ENCODE data around the gene LIPT2. TPM values are rescaled to one million over a fixed set of nuclear protein-coding genes. Genes with fewer than 3 reads are reported as not detected.

The LIPT2 gene
- total RNA-seq, 1 experiment from 2014 or later: 14.4 TPM

DNA sequence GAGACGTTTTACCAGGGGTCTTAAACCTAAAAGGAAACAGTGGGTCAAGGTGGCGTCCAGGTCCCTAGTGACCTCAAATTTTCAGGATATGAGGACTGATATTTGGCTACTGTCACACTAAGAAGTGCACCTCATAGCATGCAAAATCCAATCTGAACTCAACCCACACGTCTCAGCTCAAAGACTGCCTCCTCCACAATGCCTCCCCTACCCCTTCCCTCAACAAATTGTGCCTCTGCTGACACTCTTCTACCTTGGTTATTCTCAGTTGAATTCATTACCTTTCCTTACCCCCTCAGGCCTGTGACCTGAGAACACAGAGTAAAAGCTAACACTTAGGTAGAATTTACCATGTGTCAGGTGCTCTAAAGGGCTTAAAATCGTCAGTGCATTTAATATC, 12.4 kb upstream of the LIPT2 start:
- H3K4me3 Mint-ChIP-seq (ENCODE audit: unreplicated experiment): no peak overlapping the region
- no peaks in the 10 kb centered on the region for H3K4me1 ChIP-seq
- peaks cover 13% of the 10 kb centered on the region for H3K9me3 Mint-ChIP-seq (ENCODE audit: unreplicated experiment)
- H3K36me3 ChIP-seq (ENCODE audit: control insufficient read depth, insufficient read depth, low read length): no peaks in the 10 kb centered on the region
- H3K36me3 Mint-ChIP-seq (ENCODE audit: insufficient read depth, unreplicated experiment): no peaks in the 10 kb centered on the region
- H3K4me1 Mint-ChIP-seq (ENCODE audit: low read depth, unreplicated experiment): no peaks in the 10 kb centered on the region
- no peak overlapping the region for H3K27ac Mint-ChIP-seq (ENCODE audit: unreplicated experiment)
- TF ChIP-seq CTCF (IDR thresholded peaks at IDR 0.05; ENCODE audit: insufficient read depth in 1 of 2, low read depth in 1 of 2, low read length in 1 of 2, severe bottlenecking in 1 of 2, unreplicated experiment in 1 of 2): no peak
- DNase-seq: no peak
- no TSS peak for BruUV-seq (replicated peaks)
- H3K27me3 Mint-ChIP-seq (ENCODE audit: insufficient read depth, unreplicated experiment): no peaks in the 10 kb centered on the region
- no peaks in the 10 kb centered on the region for H3K27me3 ChIP-seq (replicated peaks; ENCODE audit: control insufficient read depth, insufficient read depth, low read length)
- peaks cover 10% of the 10 kb centered on the region for H3K9me3 ChIP-seq
- intact Hi-C loops (cut with micrococcal nuclease; ENCODE audit: unreplicated experiment): no loop called here
- ChIA-PET CTCF (interaction anchor here (0.7 kb wide), 1 partner anchor 52 kb away, joined by 4 read pairs; no protein-coding TSS in a partner anchor), POLR2A (no interaction called here)
- no peak overlapping the region for H3K4me3 ChIP-seq (ENCODE audit: low read depth, low read length)

GRCh38 chr11:74504100-74504691, 10.7 kb upstream of the LIPT2 start:
- H3K4me3 ChIP-seq (ENCODE audit: low read depth, low read length): no peak overlapping the region
- CTCF ChIA-PET: interaction anchor here (0.7 to 1.1 kb wide), 2 partner anchors 51 to 67 kb away, joined by 3 to 6 read pairs; no protein-coding TSS in a partner anchor
- peaks cover 10% of the 10 kb centered on the region for H3K9me3 ChIP-seq
- POLR2A ChIA-PET: no interaction called here
- no peak for DNase-seq
- Mint-ChIP-seq H3K27me3 (ENCODE audit: insufficient read depth, unreplicated experiment) (no peaks in the 10 kb centered on the region), H3K4me3 (ENCODE audit: unreplicated experiment) (no peak overlapping the region), H3K4me1 (ENCODE audit: low read depth, unreplicated experiment) (no peaks in the 10 kb centered on the region), H3K9me3 (ENCODE audit: unreplicated experiment) (peaks cover 26% of the 10 kb centered on the region), H3K36me3 (ENCODE audit: insufficient read depth, unreplicated experiment) (no peaks in the 10 kb centered on the region), H3K27ac (ENCODE audit: unreplicated experiment) (no peak overlapping the region)
- intact Hi-C loops (cut with micrococcal nuclease; ENCODE audit: unreplicated experiment): no loop called here
- no peaks in the 10 kb centered on the region for H3K36me3 ChIP-seq (ENCODE audit: control insufficient read depth, insufficient read depth, low read length)
- no peaks in the 10 kb centered on the region for H3K4me1 ChIP-seq
- no TSS peak for BruUV-seq (replicated peaks)
- TF ChIP-seq CTCF (IDR thresholded peaks at IDR 0.05; ENCODE audit: insufficient read depth in 1 of 2, low read depth in 1 of 2, low read length in 1 of 2, severe bottlenecking in 1 of 2, unreplicated experiment in 1 of 2): no peak
- no peaks in the 10 kb centered on the region for H3K27me3 ChIP-seq (replicated peaks; ENCODE audit: control insufficient read depth, insufficient read depth, low read length)

- Mint-ChIP-seq H3K4me1 (ENCODE audit: low read depth, unreplicated experiment) (peaks cover 10% of the 10 kb centered on the region), H3K27me3 (ENCODE audit: insufficient read depth, unreplicated experiment) (no peaks in the 10 kb centered on the region), H3K27ac (ENCODE audit: unreplicated experiment) (no peak overlapping the region), H3K4me3 (ENCODE audit: unreplicated experiment) (peak overlapping the region; percentile 39), H3K36me3 (ENCODE audit: insufficient read depth, unreplicated experiment) (peaks cover 16% of the 10 kb centered on the region), H3K9me3 (ENCODE audit: unreplicated experiment) (peaks cover 22% of the 10 kb centered on the region)
- no TSS peak for BruUV-seq (replicated peaks)
- Histone ChIP-seq H3K4me3 (ENCODE audit: low read depth, low read length) (no peak overlapping the region), H3K27me3 (replicated peaks; ENCODE audit: control insufficient read depth, insufficient read depth, low read length) (no peaks in the 10 kb centered on the region), H3K36me3 (ENCODE audit: control insufficient read depth, insufficient read depth, low read length) (no peaks in the 10 kb centered on the region), H3K4me1 (peaks cover 7% of the 10 kb centered on the region), H3K9me3 (peaks cover 8% of the 10 kb centered on the region; the same call in 1 of the 2 replicates)
- POLR2A ChIA-PET: no interaction called here
- CTCF ChIA-PET: interaction anchor here (0.5 to 2.8 kb wide), 2 partner anchors 32 to 83 kb away, joined by 3 to 15 read pairs; no protein-coding TSS in a partner anchor
- intact Hi-C loops (cut with micrococcal nuclease; ENCODE audit: unreplicated experiment): loop anchor here (5.0 kb wide), 1 partner anchor 98 kb away; the partner anchor contains the start of gene PGM2L1
- no peak for DNase-seq
- no peak for TF ChIP-seq CTCF (IDR thresholded peaks at IDR 0.05; ENCODE audit: insufficient read depth in 1 of 2, low read depth in 1 of 2, low read length in 1 of 2, severe bottlenecking in 1 of 2, unreplicated experiment in 1 of 2)
Measured at GRCh38 chr11:74494916-74495315, 1.4 kb upstream of the LIPT2 start.
